HG03103 (cell line): Measurements from ENCODE around the gene MED8.
"Not testable (repeated sequence)": the region's sequence is repeated elsewhere in the genome, so short reads cannot be mapped to it uniquely, and the experiment has no call there.

Experiments
- ATAC-seq: cut with Tn5 transposase; IDR thresholded peaks from one replicate; pipeline ENCODE4 v1.9.1; 2021; ENCODE audit warnings: low read depth; ENCODE audit not compliant: unreplicated experiment

Gene MED8

GRCh38 chr1:43387976-43388599 lies 1.5 kb downstream of the MED8 start:
- no peak for ATAC-seq

DNA sequence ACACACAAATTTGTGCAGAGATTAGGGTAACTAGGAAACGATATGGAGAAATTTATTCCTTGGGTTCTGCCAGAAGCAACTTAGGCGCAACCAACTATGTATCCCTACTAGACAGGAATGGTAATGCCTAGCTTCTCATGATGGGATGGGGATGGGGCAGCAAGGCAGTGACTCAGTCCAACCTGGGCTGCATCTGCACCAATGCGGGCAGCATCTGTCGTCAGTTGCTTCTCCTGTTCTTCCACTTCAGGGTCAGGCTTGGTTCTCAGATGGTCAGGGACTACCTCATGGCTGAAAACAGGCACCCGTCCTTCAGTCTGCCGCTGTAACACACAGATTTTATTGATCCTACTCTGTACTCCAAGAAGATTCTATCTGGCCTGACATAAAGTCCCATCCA lies 2.9 kb downstream of the MED8 start:
- no peak for ATAC-seq

- no peak for ATAC-seq
Measured at GRCh38 chr1:43383449-43383848, 6.2 kb downstream of the MED8 start.

GRCh38 chr1:43382027-43382779 lies 7.4 kb downstream of the MED8 start:
- ATAC-seq: no peak

GRCh38 chr1:43381612-43382011 lies 8.0 kb downstream of the MED8 start:
- ATAC-seq: no peak

- ATAC-seq: no peak
Measured at GRCh38 chr1:43379476-43379875, 10.1 kb downstream of the MED8 start.

GRCh38 chr1:43377831-43378230 lies 11.8 kb downstream of the MED8 start:
- no peak for ATAC-seq

DNA sequence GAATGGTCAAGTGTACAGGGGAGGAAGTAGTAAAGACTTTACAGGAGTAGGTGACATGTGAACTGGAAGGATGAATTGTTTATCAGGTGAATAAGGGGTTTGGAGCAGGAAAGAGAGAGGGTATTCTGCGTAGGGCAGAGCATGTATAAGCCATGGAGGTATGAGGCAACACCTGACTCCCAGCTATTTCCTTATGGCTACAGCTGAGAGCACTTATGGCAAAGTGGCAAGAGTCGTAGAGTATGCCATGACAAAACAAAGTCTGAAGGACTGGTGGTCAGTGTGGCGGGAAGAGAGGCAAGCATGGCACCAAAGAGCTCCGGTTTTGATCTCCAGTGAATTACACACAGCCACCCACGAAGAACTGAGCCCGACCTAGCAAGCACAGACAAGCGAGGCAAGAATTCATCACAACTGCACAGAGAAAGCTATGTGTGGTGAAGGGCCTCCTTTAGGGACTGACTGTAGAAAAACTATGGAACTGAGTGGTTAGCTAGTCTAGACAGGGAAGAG lies 12.8 kb downstream of the MED8 start:
- ATAC-seq: no peak

DNA sequence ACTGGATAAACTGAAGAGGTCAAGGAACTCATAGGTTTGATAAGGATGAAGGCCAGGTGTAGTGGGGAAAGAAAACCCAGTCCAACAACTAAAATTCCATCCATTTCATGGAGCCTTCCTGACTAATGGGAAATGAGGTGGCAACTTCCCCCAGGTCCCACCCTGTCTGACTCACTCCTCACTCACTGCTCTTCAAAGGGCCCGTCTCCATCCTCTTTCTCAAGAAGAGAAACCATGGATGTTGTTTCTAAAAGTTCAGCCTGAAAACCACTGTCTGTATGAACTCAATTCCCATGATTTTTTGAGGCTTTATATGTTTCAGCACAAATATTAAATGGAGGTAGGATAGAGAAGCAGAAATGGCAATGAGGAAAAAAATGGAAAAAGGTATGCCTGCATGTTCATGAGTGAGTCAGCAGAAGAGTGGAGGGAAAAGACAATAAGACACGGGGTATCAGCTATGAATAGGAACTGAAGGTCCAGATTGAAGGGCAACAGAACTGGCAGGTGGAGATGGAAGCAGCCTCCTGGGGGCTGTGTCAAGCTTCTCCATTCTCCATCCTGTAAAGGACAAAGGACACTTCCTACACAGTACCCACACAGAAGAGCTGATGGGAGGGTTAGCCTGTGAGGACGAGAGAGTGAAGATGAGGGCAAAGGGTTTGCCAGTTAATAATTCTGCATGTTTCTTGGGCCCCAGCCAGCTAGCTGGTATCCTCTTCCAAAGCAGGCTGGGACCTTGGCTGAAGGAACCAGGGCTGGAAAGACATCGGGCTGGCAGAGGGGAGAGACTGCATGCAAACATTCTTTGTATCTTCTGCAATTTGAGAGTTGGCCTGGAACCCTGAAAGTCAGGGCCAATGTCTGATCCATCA lies 16.3 kb downstream of the MED8 start:
- ATAC-seq: no peak

GRCh38 chr1:43372172-43372571 lies 17.4 kb downstream of the MED8 start:
- no peak for ATAC-seq

GRCh38 chr1:43370564-43370963 lies 19.0 kb downstream of the MED8 start:
- no peak for ATAC-seq

- ATAC-seq: not testable (repeated sequence)
Measured at GRCh38 chr1:43369779-43370178, 19.8 kb downstream of the MED8 start.

GRCh38 chr1:43368646-43369020 lies 21.0 kb downstream of the MED8 start:
- ATAC-seq: no peak

GRCh38 chr1:43367904-43368645 lies 21.5 kb downstream of the MED8 start, which contains the start of gene ELOVL1:
ELOVL1 (minus strand) TSS chr1:43368011; CDS start chr1:43365609, 2,402 bp downstream.
- peak; percentile 68 for ATAC-seq

GRCh38 chr1:43367026-43367903 lies 22.3 kb downstream of the MED8 start:
- peak; percentile 25 for ATAC-seq

- no peak for ATAC-seq
Measured at GRCh38 chr1:43366601-43367025, 23.0 kb downstream of the MED8 start.

DNA sequence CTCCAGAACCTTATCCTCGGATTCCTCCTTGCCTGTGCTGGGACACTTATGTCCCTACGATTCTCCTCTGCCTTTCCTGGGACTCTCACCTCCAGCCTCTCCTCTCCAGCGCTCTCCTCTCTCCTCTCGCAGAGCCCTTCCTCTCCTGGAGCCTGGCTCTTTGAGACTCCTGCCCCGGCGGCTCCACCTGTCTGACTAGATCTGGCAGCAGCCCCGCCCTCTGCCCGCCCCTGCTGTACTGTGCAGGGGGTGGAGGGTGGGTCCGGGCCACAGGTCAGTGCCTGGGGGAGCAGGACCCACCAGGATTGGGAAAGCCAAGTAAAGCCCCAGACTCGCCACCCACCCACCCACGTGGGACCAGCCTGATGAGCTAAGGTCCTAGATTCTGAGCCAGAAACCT lies 23.4 kb downstream of the MED8 start:
- ATAC-seq: no peak

DNA sequence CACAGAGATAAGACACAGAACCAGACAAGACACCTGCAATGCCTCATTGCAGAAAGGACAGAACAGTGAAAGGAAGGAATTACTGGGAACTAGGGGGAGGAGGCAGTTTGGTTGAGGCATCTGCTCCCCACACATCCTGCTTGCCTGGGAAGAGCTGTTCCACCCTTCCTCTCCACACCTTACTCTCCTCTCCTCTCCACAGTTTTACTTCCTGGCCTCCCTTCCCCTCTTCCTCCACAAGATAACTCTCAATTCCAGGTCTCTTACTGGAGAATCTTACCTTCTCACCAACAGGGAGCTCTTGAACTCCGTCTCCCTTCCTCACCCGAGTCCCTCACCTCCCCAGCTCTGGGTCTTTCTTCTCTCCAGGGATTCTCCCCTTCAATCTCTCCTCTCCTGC lies 23.9 kb downstream of the MED8 start:
- ATAC-seq: no peak

- no peak for ATAC-seq
Measured at GRCh38 chr1:43363935-43364525, 25.6 kb downstream of the MED8 start.
